Aorta (tissue), 5 donors: ENCODE measurements around the gene MYOT. TPM values are rescaled to one million over a fixed set of nuclear protein-coding genes. Genes with fewer than 3 reads are reported as not detected.

Experiments used
- ATAC-seq: fragments of 200-7000 bp; cut with Tn5 transposase; one replicate; pipeline ENCODE4 v1.9.1; 2022; ENCODE audit warnings: moderate library complexity; ENCODE audit not compliant: low FRiP score
- DNase-seq, 2 donors: peaks; one replicate each; pipeline ENCODE4 v3.0.0-alpha.2; 2020
- H3K27ac ChIP-seq, 2 donors: one replicate each; pipeline ENCODE4 v1.5.1; 2013; ENCODE audit warnings: low read length in 2 of 2, mild to moderate bottlenecking in 2 of 2, moderate library complexity in 2 of 2, control low read depth in 1 of 2, inconsistent platforms in 1 of 2, low read depth in 1 of 2
- H3K27me3 ChIP-seq, 2 donors: one replicate each; pipeline ENCODE4 v1.6.1; 2013; ENCODE audit warnings: control low read depth in 1 of 2, low read length in 1 of 2, mild to moderate bottlenecking in 1 of 2, moderate library complexity in 1 of 2; ENCODE audit not compliant: insufficient read depth in 2 of 2, control insufficient read depth in 1 of 2
- H3K36me3 ChIP-seq, 2 donors: one replicate each; pipeline ENCODE4 v1.6.1; 2013; ENCODE audit warnings: control low read depth in 1 of 2, low read length in 1 of 2, mild to moderate bottlenecking in 1 of 2; ENCODE audit not compliant: insufficient read depth in 2 of 2, control insufficient read depth in 1 of 2
- H3K4me1 ChIP-seq, 2 donors: one replicate each; pipeline ENCODE4 v1.6.1; 2013; ENCODE audit warnings: low read length in 2 of 2, control low read depth in 1 of 2, mild to moderate bottlenecking in 1 of 2, moderate library complexity in 1 of 2; ENCODE audit not compliant: insufficient read depth in 2 of 2, control insufficient read depth in 1 of 2
- H3K4me3 ChIP-seq, 2 donors: one replicate each; pipeline ENCODE4 v1.5.1; 2013; ENCODE audit warnings: low read length in 2 of 2, control low read depth in 1 of 2, mild to moderate bottlenecking in 1 of 2
- H3K9me3 ChIP-seq: one replicate; pipeline ENCODE4 v1.6.1; 2013; ENCODE audit warnings: mild to moderate bottlenecking, low read length; ENCODE audit not compliant: control insufficient read depth
- WGBS, 2 donors: extraction: QIAGEN DNeasy Blood & Tissue Kit; methylation state at CpG; one replicate each; pipeline ENCODE4 v1.1.7; 2013; 5-methylcytosine and 5-hydroxymethylcytosine counted together
- intact Hi-C, 2 donors: fragments of 100-400 bp; cut with DNase I; formaldehyde crosslinking; loops; one replicate each; pipeline versions ENCODE4 v1.14.2 to v1.15.0; 2022
- polyA plus RNA-seq, 2 donors: library from polyadenylated mRNA; stranded (reverse); fragments of 200-250 nt; gene quantifications; one replicate each; pipeline ENCODE4 v1.2.3, GENCODE V29; 2013
- total RNA-seq, 2 donors: library from RNA; stranded (reverse); fragmentation: NEBNext Ultra II Directional; extraction: Animal tissue kit (Norgen Biotek cat#: 25700); gene quantifications; one replicate each; pipeline ENCODE4 v1.2.1, GENCODE V29; 2021
- donor health status: healthy with polysubstance abuse.
- donor health status: Bipolar disorder and iron deficiency.
- donor health status: DM: no; HTN: no; CAD: no.
- donor health status: DM: no; HTN: no; CAD: no.
- donor health status: DM: yes; HTN: yes; CAD: no.

MYOT gene
- total and polyA plus RNA-seq, 4 donors = 0.26 to 7.1 (median 5.1) TPM

GRCh38 chr5:137935190-137935589 lies 67.5 kb downstream of the MYOT start:
- DNase-seq (no peak), ATAC-seq (no peak)
- no peak overlapping the region for H3K27ac ChIP-seq
- no peaks in the 10 kb centered on the region for H3K27me3 ChIP-seq
- intact Hi-C loops = no loop called here
- WGBS, 2 donors = 82 to 91% methylated on average over 1 of the region's 1 CpG
- peaks cover 4 to 13% of the 10 kb centered on the region in 2 donors for H3K4me1 ChIP-seq
- H3K9me3 ChIP-seq = no peaks in the 10 kb centered on the region
- H3K4me3 ChIP-seq = no peak overlapping the region
- H3K36me3 ChIP-seq = peaks cover 2 to 8% of the 10 kb centered on the region in 2 donors

GRCh38 chr5:137935694-137936093 lies 68.0 kb downstream of the MYOT start:
- DNase-seq = no peak
- intact Hi-C loops = no loop called here
- Histone ChIP-seq H3K27me3 (no peaks in the 10 kb centered on the region), H3K4me1 (peaks cover 4 to 13% of the 10 kb centered on the region in 2 donors), H3K27ac (no peak overlapping the region), H3K9me3 (no peaks in the 10 kb centered on the region), H3K36me3 (peaks cover 2 to 8% of the 10 kb centered on the region in 2 donors), H3K4me3 (no peak overlapping the region)
- WGBS, 2 donors = 59 to 72% methylated on average over 3 of the region's 3 CpGs
- ATAC-seq = no peak

Other genes starting within 250 kb of the MYOT start
- gene KLHL3, start 131.8 kb upstream of the MYOT start, total RNA-seq = 10 to 100 TPM; 20.7 to 38.1 TPM
- gene KLHL3, start 131.8 kb upstream of the MYOT start, polyA plus RNA-seq = 1 to 10 TPM in 1 of 2 donors, under 1 TPM in 1; 0.88 to 3.2 TPM
- gene HNRNPA0, start 113.5 kb upstream of the MYOT start, total RNA-seq = 10 to 100 TPM; 27.0 to 31.2 TPM
- gene HNRNPA0, start 113.5 kb upstream of the MYOT start, polyA plus RNA-seq = 10 to 100 TPM; 16.5 to 24.4 TPM
- gene PKD2L2, start 21.6 kb downstream of the MYOT start, total RNA-seq = not detected
- gene PKD2L2, start 21.6 kb downstream of the MYOT start, polyA plus RNA-seq = not detected
- 10 to 100 TPM; 66.5 to 69.0 TPM for gene FAM13B, start 165.2 kb downstream of the MYOT start, total RNA-seq
- gene FAM13B, start 165.2 kb downstream of the MYOT start, polyA plus RNA-seq = 10 to 100 TPM; 26.0 to 29.6 TPM
- gene WNT8A, start 216.2 kb downstream of the MYOT start, total RNA-seq = not detected
- gene WNT8A, start 216.2 kb downstream of the MYOT start, polyA plus RNA-seq = not detected